Natural killer cell (primary cell): ENCODE data around the gene ERBB2. TPM values are rescaled to one million over a fixed set of nuclear protein-coding genes. Genes with fewer than 3 reads are reported as not detected.

Source experiments
- ATAC-seq, 3 donors: fragments of 150-1000 bp in 2 of 3; fragments of 200-7000 bp in 1 of 3; cut with Tn5 transposase; 1 replicate in 1 of 3; 2 replicates in 2 of 3; pipeline ENCODE4 v1.10.0; 2021; ENCODE audit warnings: mild to moderate bottlenecking in 2 of 3, moderate library complexity in 2 of 3
- DNase-seq, 2 donors: peaks; one replicate each; pipeline versions ENCODE4 v3.0.0 to v3.0.0-alpha.2; 2013 to 2021; ENCODE audit warnings: mixed read lengths in 1 of 2
- H3K27ac ChIP-seq: one replicate; pipeline ENCODE4 v1.5.1; 2013; ENCODE audit warnings: mild to moderate bottlenecking, low read length
- H3K27me3 ChIP-seq: one replicate; pipeline ENCODE4 v1.6.1; 2013; ENCODE audit warnings: low read length; ENCODE audit not compliant: control insufficient read depth, insufficient read depth
- H3K36me3 ChIP-seq: one replicate; pipeline ENCODE4 v1.6.1; 2013; ENCODE audit warnings: low read length; ENCODE audit not compliant: control insufficient read depth, insufficient read depth
- H3K4me1 ChIP-seq: one replicate; pipeline ENCODE4 v1.6.1; 2013; ENCODE audit warnings: low read length; ENCODE audit not compliant: control insufficient read depth, insufficient read depth
- H3K4me3 ChIP-seq: one replicate; pipeline ENCODE4 v1.5.1; 2013; ENCODE audit warnings: low read length
- H3K9me3 ChIP-seq: one replicate; pipeline ENCODE4 v1.6.1; 2013; ENCODE audit warnings: low read length; ENCODE audit not compliant: control insufficient read depth, insufficient read depth
- H3K27ac Mint-ChIP-seq, 2 donors: one replicate each; pipeline ENCODE4 v1.8.0; 2022; ENCODE audit warnings: mild to moderate bottlenecking in 2 of 2, mixed read lengths in 2 of 2, moderate library complexity in 1 of 2
- H3K27me3 Mint-ChIP-seq, 2 donors: one replicate each; pipeline ENCODE4 v1.8.0; 2022; ENCODE audit warnings: low read depth in 2 of 2, mixed read lengths in 2 of 2
- H3K36me3 Mint-ChIP-seq: one replicate; pipeline ENCODE4 v1.8.0; 2022; ENCODE audit warnings: mixed read lengths
- H3K4me1 Mint-ChIP-seq, 2 donors: one replicate each; pipeline ENCODE4 v1.8.0; 2022; ENCODE audit warnings: mixed read lengths in 2 of 2
- H3K4me3 Mint-ChIP-seq: one replicate; pipeline ENCODE4 v1.8.0; 2022; ENCODE audit warnings: mild to moderate bottlenecking, moderate library complexity, mixed read lengths
- H3K9me3 Mint-ChIP-seq, 2 donors: one replicate each; pipeline ENCODE4 v1.8.0; 2022; ENCODE audit warnings: mixed read lengths in 2 of 2
- CTCF ChIP-seq: fragments of 200-600 bp; IDR thresholded peaks from one replicate; pipeline ENCODE4 v1.8.0; 2022; ENCODE audit warnings: antibody characterized with exemption
- WGBS: methylation state at CpG from one replicate; pipeline ENCODE4 v1.1.7; 2013; ENCODE audit warnings: missing lambda C conversion rate; ENCODE audit not compliant: insufficient coverage; 5-methylcytosine and 5-hydroxymethylcytosine counted together
- intact Hi-C: fragments of 100-400 bp; cut with micrococcal nuclease; formaldehyde crosslinking; loops from one replicate; pipeline ENCODE4 v1.14.2; 2022
- total RNA-seq, 4 donors: library from RNA; stranded (reverse); fragments of 120-200 nt in 1 of 4; gene quantifications; one replicate each; pipeline versions ENCODE4 v1.2.3 to v1.2.4, GENCODE V29; 2013 to 2022

The ERBB2 gene
- total RNA-seq, 3 donors from 2014 or later (not counting 1 experiment from before 2014, with no cell fraction given) = 77.6 to 115 (median 82.1) TPM

- WGBS = 94% methylated on average over 5 of the region's 5 CpGs
- Mint-ChIP-seq H3K4me3 (no peak overlapping the region), H3K27ac (peak overlapping the region; percentile 45 to 75), H3K4me1 (peaks cover 47 to 77% of the 10 kb centered on the region in 2 donors), H3K27me3 (peaks cover 10 to 19% of the 10 kb centered on the region in 2 donors), H3K9me3 (no peaks in the 10 kb centered on the region), H3K36me3 (no peaks in the 10 kb centered on the region)
- no peak overlapping the region for H3K27ac ChIP-seq
- H3K4me1 ChIP-seq = peaks cover 55% of the 10 kb centered on the region
- no peaks in the 10 kb centered on the region for H3K9me3 ChIP-seq
- DNase-seq (no peak), ATAC-seq (no peak)
- intact Hi-C loops = no loop called here
- H3K27me3 ChIP-seq = peaks cover 12% of the 10 kb centered on the region
- no peaks in the 10 kb centered on the region for H3K36me3 ChIP-seq
- no peak for TF ChIP-seq CTCF
- no peak overlapping the region for H3K4me3 ChIP-seq
These were observed 4.0 kb downstream of the ERBB2 start for GRCh38 chr17:39703913-39704312.

- Histone ChIP-seq H3K4me1 (peaks cover 61% of the 10 kb centered on the region), H3K9me3 (no peaks in the 10 kb centered on the region), H3K36me3 (no peaks in the 10 kb centered on the region), H3K4me3 (no peak overlapping the region), H3K27me3 (peaks cover 6% of the 10 kb centered on the region), H3K27ac (no peak overlapping the region)
- ATAC-seq = no peak
- DNase-seq = no peak
- Mint-ChIP-seq H3K27me3 (peaks cover 0 to 10% of the 10 kb centered on the region in 2 donors), H3K36me3 (no peaks in the 10 kb centered on the region), H3K4me3 (peak overlapping the region; percentile 31), H3K9me3 (no peaks in the 10 kb centered on the region), H3K27ac (peak overlapping the region; percentile 45 to 75), H3K4me1 (peaks cover 53 to 79% of the 10 kb centered on the region in 2 donors)
- TF ChIP-seq CTCF = no peak
- intact Hi-C loops = no loop called here
- WGBS = 92% methylated on average over 11 of the region's 11 CpGs
These were observed 5.1 kb downstream of the ERBB2 start for GRCh38 chr17:39704821-39705551.

- ATAC-seq (no peak), DNase-seq (no peak)
- Mint-ChIP-seq H3K4me1 (peaks cover 58 to 82% of the 10 kb centered on the region in 2 donors), H3K27me3 (peaks cover 0 to 5% of the 10 kb centered on the region in 2 donors), H3K27ac (peak overlapping the region; percentile 86 to 90), H3K9me3 (no peaks in the 10 kb centered on the region), H3K4me3 (no peak overlapping the region), H3K36me3 (no peaks in the 10 kb centered on the region)
- H3K4me1 ChIP-seq = peaks cover 60% of the 10 kb centered on the region
- H3K27ac ChIP-seq = no peak overlapping the region
- H3K4me3 ChIP-seq = no peak overlapping the region
- TF ChIP-seq CTCF = no peak
- WGBS = 97% methylated on average over 12 of the region's 12 CpGs
- no peaks in the 10 kb centered on the region for H3K9me3 ChIP-seq
- no peaks in the 10 kb centered on the region for H3K36me3 ChIP-seq
- intact Hi-C loops = no loop called here
- H3K27me3 ChIP-seq = peaks cover 3% of the 10 kb centered on the region
These were observed 6.0 kb downstream of the ERBB2 start for GRCh38 chr17:39705786-39706348.
